RWPE1 (cell line): ENCODE data around the gene PARP1.
"Not testable (repeated sequence)": the region's sequence is repeated elsewhere in the genome, so short reads cannot be mapped to it uniquely, and the experiment has no call there.

ENCODE experiments used
- CTCF ChIA-PET: fragments of 350-600 bp; sonication (Branson Sonifier 250); formaldehyde crosslinking; extraction: SDS; loops from one replicate; lab custom pipeline; 2021; lab: Yijun Ruan, JAX
- POLR2A ChIA-PET: fragments of 400-600 bp; formaldehyde crosslinking; extraction: SDS; loops from one replicate; lab custom pipeline; 2020; ENCODE audit warnings: antibody characterized with exemption; ENCODE audit not compliant: low non-redundant PET; lab: Yijun Ruan, JAX
- DNase-seq: peaks from one replicate; pipeline ENCODE4 v3.0.0; 2012; ENCODE audit warnings: low spot score
- H3K27ac ChIP-seq: fragments of 450-650 bp; 2 replicates; pipeline ENCODE4 v1.5.1; 2017
- CTCF ChIP-seq: fragments of 450-650 bp; conservative IDR thresholded peaks from 2 replicates; pipeline ENCODE4 v1.5.1; 2017; ENCODE audit warnings: low read depth, mild to moderate bottlenecking

Gene PARP1

GRCh38 chr1:226432586-226433340 lies 24.9 kb upstream of the PARP1 start:
- POLR2A ChIA-PET: no interaction called here
- TF ChIP-seq CTCF: no peak
- no peak for DNase-seq
- H3K27ac ChIP-seq: no peak overlapping the region
- CTCF ChIA-PET: interaction anchor here (0.7 kb wide), 1 partner anchor 97 kb away, joined by 3 read pairs; no protein-coding TSS in a partner anchor

- H3K27ac ChIP-seq, CTCF ChIA-PET, DNase-seq, POLR2A ChIA-PET: not testable (repeated sequence)
Measured at GRCh38 chr1:226431898-226432297, 24.0 kb upstream of the PARP1 start.

- CTCF ChIA-PET: interaction anchor here (0.7 kb wide), 1 partner anchor 790 kb away, joined by 3 read pairs; no protein-coding TSS in a partner anchor
- TF ChIP-seq CTCF: no peak
- POLR2A ChIA-PET: no interaction called here
- H3K27ac ChIP-seq: no peak overlapping the region
- DNase-seq: no peak
Measured at GRCh38 chr1:226429858-226430715, 22.2 kb upstream of the PARP1 start.

- no peak for DNase-seq
- no peak for TF ChIP-seq CTCF
- no peak overlapping the region for H3K27ac ChIP-seq
- ChIA-PET CTCF (interaction anchor here (0.7 kb wide), 1 partner anchor 152 kb away, joined by 4 read pairs; no protein-coding TSS in a partner anchor), POLR2A (no interaction called here)
Measured at GRCh38 chr1:226428791-226429461, 21.0 kb upstream of the PARP1 start.

- POLR2A ChIA-PET: no interaction called here
- no peak for TF ChIP-seq CTCF
- no peak overlapping the region for H3K27ac ChIP-seq
- DNase-seq: no peak
- CTCF ChIA-PET: interaction anchor here (0.7 kb wide), 1 partner anchor 153 kb away, joined by 4 read pairs; no protein-coding TSS in a partner anchor
Measured at GRCh38 chr1:226428348-226428747, 20.5 kb upstream of the PARP1 start.

- no peak overlapping the region for H3K27ac ChIP-seq
- DNase-seq: no peak
- POLR2A ChIA-PET: no interaction called here
- no peak for TF ChIP-seq CTCF
- CTCF ChIA-PET: interaction anchor here (0.6 to 5.5 kb wide), 2 partner anchors 121 to 1738 kb away, joined by 3 to 34 read pairs; partner anchors contain the start of gene STUM
Measured at GRCh38 chr1:226427131-226427530, 19.2 kb upstream of the PARP1 start.

- H3K27ac ChIP-seq, DNase-seq, POLR2A ChIA-PET: not testable (repeated sequence)
- CTCF ChIA-PET: interaction anchor here (0.6 to 5.5 kb wide), 3 partner anchors 11 to 250 kb away, joined by 3 to 34 read pairs (median 4); partner anchors contain the start of gene STUM
Measured at GRCh38 chr1:226426395-226426794, 18.5 kb upstream of the PARP1 start.
